CD4-positive, alpha-beta T cell treated with Interleukin-6 for 4 hours (primary cell): ENCODE measurements around the gene IFNL2.
A peak's percentile ranks its signal among the peaks of the same experiment; 100 is the strongest.
"Not testable (repeated sequence)": the region's sequence is repeated elsewhere in the genome, so short reads cannot be mapped to it uniquely, and the experiment has no call there.

Experiments used
- DNase-seq: peaks from one replicate; pipeline ENCODE4 v3.0.0-alpha.2; 2020; ENCODE audit warnings: mixed read lengths

The IFNL2 gene

DNA sequence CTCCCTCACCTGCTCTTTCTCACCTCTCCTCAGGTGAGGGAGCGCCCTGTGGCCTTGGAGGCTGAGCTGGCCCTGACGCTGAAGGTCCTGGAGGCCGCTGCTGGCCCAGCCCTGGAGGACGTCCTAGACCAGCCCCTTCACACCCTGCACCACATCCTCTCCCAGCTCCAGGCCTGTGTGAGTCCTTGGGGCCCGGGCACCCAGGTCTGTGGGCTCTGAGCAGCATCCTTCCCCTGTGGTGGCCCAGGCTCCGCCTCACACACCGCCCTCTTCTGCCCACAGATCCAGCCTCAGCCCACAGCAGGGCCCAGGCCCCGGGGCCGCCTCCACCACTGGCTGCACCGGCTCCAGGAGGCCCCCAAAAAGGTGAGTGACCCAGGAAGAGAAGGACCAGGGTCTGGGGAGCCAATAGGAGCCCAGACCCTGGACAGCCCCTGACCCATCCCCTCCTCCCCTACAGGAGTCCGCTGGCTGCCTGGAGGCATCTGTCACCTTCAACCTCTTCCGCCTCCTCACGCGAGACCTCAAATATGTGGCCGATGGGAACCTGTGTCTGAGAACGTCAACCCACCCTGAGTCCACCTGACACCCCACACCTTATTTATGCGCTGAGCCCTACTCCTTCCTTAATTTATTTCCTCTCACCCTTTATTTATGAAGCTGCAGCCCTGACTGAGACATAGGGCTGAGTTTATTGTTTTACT, 29.9 kb downstream of the IFNL2 start:
- DNase-seq, result peak; percentile 62

DNA sequence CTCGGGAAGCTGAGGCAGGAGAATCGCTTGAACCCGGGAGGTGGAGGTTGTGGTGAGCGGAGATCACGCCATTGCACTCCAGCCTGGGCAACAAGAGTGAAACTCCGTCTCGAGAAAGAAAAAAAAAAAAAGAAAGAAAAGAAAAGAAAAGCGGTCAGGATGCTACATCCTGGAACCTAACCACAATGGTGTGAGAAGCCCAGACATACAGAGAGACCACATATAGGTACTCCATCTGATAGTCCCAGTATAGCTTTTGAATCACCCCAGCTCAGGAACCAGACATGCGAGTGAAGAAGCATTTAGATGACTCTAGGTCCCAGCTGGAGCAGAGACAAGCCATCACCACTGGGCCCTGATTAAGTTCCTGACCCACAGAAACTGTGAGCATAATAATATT, 31.2 kb downstream of the IFNL2 start:
- DNase-seq, result peak; percentile 10

DNA sequence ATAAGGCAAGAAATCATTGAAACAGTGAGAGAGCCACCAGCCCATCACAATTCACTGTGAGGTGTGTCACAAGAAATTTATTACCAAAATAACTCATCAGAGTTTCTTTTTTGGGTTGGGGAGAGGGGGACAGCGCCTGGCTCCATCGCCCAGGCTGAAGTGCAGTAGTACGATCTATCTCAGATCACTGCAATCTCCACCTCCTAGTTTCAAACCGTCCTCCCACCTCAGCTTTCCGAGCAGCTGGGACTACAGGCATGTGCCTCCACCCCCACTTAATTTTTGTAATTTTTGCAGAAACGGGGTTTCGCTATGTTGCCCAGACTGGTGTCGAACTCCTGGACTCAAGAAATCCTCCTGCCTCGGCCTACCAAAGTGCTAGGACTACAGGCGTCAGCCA, 31.6 kb downstream of the IFNL2 start:
- DNase-seq, result no peak

DNA sequence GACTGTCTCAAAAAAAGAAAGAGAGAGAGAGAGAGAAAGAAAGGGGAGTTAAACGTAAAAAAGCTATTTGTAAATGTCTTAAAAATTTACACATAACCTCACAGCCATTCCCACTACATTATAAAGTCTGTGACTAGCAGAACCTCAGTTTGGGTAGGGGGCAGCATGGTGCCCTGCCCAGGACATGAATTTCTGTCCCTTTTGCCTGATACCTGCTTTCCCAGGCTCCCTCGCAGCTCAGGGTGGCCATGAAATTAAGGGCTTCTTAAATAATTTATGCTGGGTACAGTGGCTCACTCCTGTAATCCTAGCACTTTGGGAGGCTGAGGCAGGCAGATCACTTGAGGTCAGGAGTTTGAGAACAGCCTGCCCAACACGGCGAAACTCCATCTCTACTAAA, 32.8 kb downstream of the IFNL2 start:
- DNase-seq, result no peak

DNA sequence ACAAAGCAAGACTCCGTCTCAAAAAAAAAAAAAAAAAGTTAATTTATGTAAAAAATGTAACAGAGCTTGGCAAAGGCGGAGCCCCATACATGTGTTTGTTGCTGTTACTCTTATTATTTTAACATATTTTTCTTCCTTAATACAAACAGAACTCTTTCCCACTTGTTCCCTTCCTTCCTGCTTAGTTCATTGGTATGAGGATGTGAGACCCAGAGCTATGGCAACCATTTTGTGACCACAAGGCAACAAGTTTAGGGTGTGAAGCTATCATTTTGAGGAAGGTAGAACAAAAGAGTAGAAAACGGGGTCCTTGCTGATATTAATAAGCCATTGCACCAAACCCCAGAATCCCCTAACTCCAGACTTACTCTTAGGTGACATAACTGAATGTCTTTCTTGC, 33.4 kb downstream of the IFNL2 start:
- no peak for DNase-seq

DNA sequence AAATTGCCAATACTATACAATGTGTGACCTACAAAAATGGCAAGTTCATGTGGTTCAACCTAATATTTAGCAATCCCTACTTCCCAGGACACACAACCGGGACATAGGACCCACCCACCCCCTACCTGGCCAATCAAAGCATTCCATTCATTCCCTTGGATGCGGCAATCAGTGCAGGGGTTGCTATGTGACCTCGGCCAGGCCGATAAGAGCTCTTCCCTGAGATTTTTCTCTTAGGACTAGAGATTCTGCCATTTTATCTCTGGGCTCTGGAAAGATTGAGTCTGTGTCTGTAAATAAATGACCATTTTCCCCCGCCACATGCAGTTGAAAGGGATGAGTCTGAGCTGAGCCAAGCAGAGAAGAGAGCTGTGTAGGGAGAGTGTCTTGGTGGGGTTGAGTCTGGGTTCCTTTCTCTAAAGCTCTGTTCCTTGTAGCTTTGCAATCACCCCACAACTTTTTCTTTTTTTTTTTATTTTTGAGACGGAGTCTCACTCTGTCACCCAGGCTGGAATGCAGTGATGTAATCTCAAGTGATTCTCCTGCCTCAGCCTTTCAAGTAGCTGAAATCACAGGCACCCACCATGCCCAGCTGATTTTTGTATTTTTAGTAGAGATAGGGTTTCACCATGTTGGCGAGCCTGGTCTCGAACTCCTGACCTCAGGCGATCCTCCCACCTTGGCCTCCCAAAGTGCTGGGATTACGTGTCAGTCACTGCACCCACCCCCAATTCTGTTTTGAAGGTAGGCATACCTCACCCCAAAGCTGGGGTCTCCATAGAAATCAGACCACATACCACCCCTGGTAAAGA, 35.4 kb downstream of the IFNL2 start:
- DNase-seq, result no peak

DNA sequence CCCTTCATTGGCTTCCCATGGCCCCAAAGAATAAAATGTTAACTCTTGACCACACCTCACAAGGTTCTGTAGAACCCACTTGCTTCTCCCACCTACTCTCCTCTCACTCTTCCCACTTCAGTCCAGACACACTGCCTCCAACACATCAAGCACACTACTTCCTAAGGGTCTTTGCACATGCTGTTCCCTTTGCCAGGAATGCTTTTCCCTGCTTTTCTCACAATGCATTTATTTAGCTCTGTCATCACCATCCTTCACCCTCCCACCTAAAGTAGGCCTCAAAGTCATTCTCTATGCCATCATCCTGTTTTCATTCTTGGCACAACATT, 36.0 kb downstream of the IFNL2 start:
- no peak for DNase-seq

DNA sequence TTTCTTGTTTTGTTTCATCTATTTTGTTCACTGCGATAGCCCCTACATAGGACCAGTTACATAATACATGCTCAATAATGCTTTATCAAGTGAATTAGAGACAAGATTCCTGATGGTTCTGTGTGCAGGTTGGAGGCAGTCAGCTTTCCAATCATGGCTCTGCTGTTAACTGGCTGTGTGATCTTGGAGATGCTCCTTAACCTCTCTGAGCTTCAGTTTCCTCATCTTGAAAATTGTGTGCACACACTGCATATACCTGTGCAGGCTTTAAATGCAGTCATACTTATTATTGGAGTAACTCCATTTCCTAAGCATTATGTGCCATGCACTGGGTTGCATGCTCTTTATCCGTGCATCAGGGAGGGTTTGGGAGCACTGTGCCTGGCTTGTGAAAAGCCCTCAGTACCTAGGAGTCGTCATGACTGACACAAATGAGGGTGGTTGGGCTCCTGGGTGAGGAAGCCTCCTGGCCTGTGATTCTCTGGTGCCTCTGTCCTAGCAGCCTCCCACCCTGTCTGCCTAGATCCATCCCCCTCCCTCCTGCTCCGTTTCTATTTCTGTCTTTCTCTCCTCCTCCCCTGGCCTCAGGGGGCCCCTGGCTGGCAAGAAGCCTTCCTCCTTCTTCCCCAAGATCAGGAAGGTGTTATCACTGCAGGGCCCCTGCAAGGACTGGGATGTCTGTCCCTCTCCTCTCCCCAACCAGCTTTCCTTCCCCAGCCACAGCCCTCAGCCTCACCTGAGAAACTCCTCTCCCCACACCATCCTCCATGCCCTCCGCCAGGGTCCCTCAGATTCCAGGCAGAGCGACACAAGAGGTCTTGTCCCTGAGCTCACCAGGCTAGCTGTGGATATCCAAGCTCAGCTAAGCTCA, 36.7 kb downstream of the IFNL2 start:
- no peak for DNase-seq

DNA sequence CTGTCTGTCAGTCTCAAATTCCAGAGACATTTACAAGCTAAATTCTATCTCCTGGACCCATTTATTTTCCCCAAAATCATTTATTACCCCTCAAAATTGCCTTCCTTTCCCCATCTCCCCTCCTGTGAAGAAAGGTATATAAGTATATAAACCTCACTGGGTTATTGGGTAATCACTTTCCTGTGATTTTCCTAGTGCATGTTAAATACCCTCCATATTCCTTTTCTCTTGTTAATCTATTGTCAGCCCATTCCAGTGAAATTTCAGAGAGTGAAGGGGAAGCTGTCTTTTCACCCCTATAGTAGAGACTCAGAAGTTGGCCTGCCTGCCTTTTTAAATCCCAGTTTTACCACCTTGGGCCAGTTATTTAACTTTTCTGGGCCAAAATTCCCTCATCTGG, 37.9 kb downstream of the IFNL2 start:
- no peak for DNase-seq

DNA sequence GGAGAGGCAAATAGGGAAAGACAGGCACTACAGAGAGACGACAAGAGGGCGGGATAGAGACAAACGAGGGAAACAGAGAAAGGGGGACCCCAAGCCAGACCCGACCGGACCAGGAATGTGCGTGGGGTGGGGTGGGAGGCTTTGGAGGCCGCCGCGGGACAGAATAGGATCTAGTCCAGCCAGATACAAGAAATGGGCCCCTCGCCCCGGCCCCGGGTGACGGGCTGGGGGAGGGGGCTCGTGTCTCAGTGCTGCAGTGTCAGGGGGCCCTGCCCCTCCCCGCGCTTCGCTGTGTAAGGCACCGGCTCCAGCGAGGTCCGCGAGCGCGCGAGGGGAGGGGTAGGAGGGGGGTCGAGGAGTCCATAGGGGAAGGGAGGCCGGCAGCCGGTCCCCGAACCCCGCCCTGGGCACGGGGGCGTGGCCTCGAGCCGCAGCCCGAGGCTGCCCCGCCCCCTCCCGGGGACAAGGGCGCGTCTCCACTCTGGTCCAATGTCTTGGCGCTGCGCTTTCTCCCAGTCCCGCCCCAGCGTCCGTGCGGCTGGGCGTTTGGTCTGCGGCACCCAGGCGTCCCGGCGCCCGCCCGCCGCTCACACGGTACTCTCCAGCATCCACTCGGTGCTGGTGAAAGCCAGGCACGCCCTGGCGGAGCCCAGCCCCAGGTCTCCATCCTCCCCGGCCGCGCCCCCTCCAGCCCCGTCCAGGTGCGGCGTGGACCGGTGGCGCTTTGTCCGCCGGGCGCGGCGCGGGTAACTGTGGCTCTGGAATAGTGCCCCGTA, 39.0 kb downstream of the IFNL2 start:
- DNase-seq, result no peak

DNA sequence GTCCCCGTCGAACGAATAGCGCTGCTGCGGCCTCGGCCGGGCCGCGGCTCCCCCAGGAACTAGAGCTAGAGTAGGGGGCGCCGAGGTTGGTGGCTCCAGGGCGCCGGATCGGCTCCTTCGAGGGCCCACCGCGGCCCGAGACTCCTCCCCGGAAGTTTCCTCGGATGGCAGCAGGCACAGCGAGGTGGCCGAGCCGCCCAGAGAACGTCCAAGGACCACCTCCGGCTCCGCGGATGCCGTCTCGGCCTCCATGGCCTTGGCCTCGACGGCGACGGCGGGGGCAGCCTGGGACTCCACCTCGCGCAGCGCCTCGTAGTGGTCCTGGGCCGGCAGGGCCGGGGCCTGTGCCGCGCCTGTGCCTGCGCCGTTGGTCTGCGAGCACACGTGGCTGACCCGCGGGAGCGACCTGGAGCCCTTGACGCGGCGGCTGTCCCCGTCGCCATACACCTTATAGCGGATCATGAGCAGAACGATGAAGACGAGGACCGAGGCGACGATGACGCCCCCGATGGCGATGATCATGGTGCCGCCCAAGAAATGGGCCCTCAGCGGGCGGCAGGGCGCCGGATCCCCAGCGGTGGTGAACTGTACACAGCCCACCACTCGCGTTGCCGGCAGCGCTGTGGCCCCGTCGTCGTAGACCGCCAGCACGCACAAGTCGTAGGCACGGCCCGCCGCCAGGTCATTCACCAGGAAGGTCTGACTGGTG, 39.8 kb downstream of the IFNL2 start:
- DNase-seq, result no peak

DNA sequence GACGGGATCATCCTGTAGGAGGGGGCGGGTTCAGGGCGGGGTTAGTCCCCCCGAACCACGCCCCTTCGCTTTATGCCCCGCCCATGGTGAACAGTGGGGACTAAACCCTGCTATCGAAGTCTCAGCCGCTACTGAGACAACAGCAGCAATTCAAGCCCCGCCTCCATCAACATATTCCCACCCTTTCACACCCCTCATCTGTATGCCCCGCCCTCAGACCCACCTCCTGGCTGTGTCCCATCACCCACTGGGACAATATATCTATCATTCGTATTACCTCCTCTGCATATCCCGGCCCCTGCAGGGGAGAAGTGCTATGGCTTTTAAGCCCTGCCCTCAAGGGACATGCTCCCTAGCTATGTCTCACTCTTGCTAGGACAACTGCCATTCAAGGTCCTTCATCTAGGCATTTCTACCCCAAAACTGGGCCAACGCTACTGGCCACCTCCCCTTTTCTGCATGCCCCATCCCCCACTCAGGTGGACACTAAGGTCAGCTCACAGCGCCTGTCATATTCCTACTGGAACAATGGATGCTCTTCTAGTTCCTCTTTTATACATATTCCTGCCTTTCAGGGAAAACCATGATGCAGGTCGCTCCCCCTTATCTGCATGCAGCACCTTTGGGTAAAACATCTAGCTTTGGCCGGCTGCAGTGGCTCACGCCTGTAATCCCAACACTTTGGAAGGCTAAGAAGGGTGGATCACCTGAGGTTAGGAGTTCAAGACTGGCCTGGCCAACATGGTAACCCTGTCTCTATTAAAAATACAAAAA, 40.5 kb downstream of the IFNL2 start:
- DNase-seq, result no peak

DNA sequence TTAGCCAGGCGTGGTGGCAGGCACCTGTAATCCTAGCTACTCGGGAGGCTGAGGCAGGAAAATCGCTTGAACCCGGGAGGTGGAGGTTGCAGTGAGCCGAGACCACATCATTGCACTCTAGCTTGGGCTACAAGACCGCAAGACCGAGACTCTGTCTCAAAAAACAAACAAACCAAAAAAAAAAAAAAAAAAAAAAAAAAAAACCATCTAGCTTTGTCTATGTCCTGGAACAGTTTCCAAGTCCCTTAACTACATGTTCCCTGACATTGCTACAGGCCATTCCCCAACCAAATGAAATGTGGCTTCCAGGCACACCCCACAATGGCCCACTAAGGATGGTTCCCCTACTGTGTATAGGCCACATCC, 41.1 kb downstream of the IFNL2 start:
- DNase-seq, result not testable (repeated sequence)

DNA sequence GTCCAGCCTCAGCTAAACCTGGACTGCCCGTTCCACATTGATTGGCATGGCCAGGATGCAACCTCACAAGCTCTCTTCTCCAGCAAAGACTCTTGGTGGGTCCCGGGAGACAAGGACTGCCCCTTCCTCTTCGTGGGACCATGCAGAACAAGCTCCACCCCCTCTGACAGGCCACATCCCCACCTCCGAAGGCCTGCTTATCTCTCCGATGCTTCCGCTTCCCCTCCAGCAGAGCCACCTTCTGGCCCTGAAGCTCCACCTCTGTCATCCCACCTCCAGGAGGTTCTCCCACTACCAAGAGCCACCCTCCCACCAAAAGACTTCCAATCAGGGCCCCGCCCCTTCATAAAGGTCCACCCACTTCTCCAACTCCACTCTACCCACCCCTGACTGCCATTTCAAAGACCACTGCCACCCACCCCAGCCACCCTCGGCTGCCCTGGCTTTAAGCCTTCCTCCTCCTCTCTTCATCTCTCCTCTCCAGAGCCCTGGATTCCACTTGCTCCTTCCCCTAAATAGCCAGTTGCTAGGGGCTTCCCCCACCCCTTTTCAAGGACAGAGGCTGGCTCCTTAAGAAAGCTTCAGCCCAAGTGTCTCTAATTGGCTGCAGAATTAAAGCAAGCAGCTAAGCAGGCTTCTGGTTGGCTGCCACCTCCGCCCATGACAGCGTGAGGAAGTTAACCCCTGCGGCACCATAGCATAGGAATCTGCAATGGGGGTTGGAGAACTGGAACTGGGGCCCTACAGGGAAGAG, 42.5 kb downstream of the IFNL2 start:
- DNase-seq, result no peak

DNA sequence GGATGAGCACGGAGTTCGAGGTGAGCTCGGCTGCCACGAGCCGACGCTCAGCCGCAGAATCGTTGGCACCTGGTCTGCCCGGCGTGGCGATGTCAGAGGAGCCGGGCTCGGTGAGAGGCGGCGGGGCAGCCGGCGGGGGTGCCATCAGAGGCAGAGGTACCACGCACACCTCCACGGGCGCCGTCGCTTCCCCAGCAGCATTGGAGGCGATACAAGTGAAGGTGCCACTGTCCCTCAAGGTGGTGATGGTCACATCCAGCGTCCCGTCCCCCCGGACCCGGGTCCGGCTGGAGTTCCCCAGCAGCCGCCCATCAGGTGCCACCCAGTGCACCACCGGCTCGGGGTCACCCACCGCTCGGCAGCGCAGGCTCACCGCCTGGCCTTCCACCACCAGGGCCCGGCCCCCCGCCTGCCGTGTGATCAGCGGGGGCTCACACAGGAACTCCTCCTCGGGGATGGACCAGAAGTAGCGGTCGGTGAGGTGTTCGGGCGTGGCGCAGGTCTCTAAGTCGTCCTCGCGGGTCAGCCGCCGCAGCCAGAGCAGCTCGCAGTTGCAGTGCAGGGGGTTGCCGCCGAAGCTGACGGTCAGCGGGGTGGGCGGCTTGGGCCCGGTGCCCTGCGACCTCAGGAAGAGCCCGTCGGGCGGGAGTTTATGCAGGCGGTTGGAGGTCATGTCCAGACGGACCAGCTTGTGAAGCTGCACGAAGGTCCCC, 46.0 kb downstream of the IFNL2 start:
- no peak for DNase-seq

DNA sequence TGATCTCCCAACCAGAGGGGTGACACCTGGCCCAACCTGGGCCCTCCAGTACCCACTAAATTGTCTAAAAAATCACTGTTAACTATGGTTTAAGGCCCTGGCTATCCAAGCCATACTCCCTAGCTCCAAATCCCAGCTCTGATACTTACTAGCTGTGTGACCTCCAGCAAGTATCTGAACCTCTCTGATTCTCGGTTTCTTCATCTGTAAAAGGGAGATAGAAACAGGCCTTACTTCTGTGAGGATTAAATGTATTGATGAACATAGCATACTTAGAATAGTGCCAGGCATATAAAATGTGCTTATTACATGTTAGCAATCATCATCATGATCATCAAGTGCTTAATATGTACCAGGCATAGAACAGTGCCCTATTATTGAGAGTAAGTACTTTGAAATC, 47.7 kb downstream of the IFNL2 start:
- DNase-seq, result no peak

DNA sequence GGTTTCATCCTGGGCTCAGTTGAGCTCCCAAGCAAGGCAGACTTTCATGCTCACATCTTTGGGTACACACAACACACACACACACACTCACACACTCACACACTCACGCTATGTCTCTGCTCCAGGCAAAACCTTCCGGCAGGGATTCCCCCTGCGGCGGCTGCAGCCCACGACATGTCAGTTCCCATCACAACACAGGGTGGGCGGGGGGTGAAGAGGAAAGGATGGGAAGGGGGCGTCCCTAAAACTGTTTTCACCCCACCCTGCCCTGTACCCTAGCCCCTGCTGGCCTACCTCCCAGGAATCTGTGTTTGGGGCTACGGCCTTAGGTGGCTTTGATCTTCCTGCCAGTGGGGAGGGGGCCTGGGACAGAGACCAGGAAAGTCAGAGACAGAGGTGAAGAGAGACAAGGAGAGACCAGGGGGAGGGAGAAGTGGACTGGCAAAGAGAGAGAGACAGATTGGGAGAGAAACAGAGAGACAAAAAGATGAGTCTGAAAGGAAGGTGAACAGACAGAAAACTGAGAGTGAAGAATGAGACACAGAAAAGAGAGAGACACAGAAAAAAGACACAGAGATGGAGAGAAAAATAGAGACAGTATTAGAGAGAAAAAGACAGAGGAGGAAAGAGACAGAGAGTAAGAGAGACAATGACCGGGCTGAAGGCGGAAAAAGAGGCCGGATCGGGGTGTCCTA, 48.6 kb downstream of the IFNL2 start:
- no peak for DNase-seq

DNA sequence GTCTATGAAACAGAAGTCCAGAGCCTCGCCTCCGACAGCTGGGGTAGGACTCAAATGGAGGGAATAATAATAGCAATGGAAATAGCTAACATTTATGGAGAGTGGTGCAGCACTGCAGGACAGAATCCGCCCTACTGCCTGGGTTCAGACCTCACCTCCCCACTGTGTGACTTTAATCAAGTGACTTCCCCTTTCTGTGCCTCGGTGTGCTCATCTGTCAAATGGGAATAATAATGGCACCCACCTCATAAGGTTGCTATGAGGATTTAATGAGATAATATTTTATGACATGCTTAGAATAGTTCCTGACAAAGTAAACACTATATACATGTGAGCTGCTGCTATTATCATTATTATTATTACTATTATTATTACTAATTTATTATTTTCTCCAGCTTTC, 49.3 kb downstream of the IFNL2 start:
- no peak for DNase-seq

DNA sequence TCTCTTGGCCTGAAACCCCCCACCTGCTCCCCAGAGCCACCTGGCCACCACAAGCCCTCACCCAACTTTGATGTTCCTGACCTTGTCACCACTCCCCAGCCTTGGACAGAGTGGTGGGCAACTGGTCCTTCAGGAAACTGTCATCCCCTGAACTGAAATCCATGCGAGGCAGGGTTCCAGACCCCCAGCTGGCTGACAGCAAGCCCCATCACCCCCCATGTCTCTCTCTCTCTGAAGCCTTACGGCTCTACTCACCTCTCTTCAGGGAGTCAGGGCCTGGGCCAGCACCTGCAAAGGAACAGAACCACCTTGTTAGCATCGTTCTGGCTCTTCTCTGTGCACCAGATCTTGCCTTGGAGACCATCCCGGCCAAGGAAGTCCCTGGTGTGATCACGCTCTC, 49.9 kb downstream of the IFNL2 start:
- no peak for DNase-seq
